PC-9 (cell line): ENCODE results near the gene TMEM240.

Experiments used
- CTCF ChIP-seq: fragments of 200-600 bp; sonication (generic); conservative IDR thresholded peaks from 2 replicates; pipeline ENCODE4 v1.6.1; 2017; ENCODE audit warnings: mixed run types, antibody characterized with exemption, mild to moderate bottlenecking, moderate library complexity
- EZH2 ChIP-seq: fragments of 200-600 bp; sonication (generic); IDR thresholded peaks from 2 replicates; pipeline ENCODE4 v1.8.0; 2017; ENCODE audit warnings: antibody characterized with exemption, low read depth

- TF ChIP-seq CTCF (no peak), EZH2 (no peak)
Observed at GRCh38 chr1:1558591-1558990, 18.2 kb upstream of the TMEM240 start.
